Pancreas (tissue), 10 donors: ENCODE measurements around the gene FRMD4B. TPM values are rescaled to one million over a fixed set of nuclear protein-coding genes. Genes with fewer than 3 reads are reported as not detected.

Experiments used
- ATAC-seq, 4 donors: fragments of 200-7000 bp; cut with Tn5 transposase; one replicate each; pipeline versions ENCODE4 v1.8.0 to v1.9.1; 2020; ENCODE audit warnings: mild to moderate bottlenecking in 4 of 4, moderate library complexity in 4 of 4
- DNase-seq, 6 donors: peaks; one replicate each; pipeline ENCODE4 v3.0.0-alpha.2; 2020
- FAIRE-seq: peaks from 2 replicates; lab custom pipeline; 2012; peaks lifted over from hg19 to GRCh38; lab: Jason Lieb, UNC
- H3K27ac ChIP-seq, 4 donors: fragments of 200-600 bp; sonication (generic); 1 replicate in 3 of 4; 2 replicates in 1 of 4; pipeline versions ENCODE4 v1.5.0 to v1.8.0; 2020
- H3K27me3 ChIP-seq, 4 donors: fragments of 200-600 bp; one replicate each; pipeline ENCODE4 v1.8.0; 2021
- H3K36me3 ChIP-seq, 3 donors: fragments of 200-600 bp; sonication (generic) in 1 of 3; one replicate each; pipeline versions ENCODE4 v1.5.0 to v1.8.0; 2020 to 2021
- H3K4me1 ChIP-seq, 3 donors: fragments of 200-600 bp; one replicate each; pipeline ENCODE4 v1.8.0; 2021
- H3K4me3 ChIP-seq, 4 donors: fragments of 200-600 bp; sonication (generic) in 2 of 4; one replicate each; pipeline versions ENCODE4 v1.5.0 to v1.8.0; 2020 to 2021
- H3K9me3 ChIP-seq, 4 donors: fragments of 200-600 bp; one replicate each; pipeline ENCODE4 v1.8.0; 2021
- WGBS, 2 donors: extraction: QIAGEN DNeasy Blood & Tissue Kit; methylation state at CpG; one replicate each; pipeline ENCODE4 v1.1.7; 2013; 5-methylcytosine and 5-hydroxymethylcytosine counted together
- intact Hi-C, 3 donors: fragments of 100-400 bp; cut with DNase I; formaldehyde crosslinking; loops; one replicate each; pipeline versions ENCODE4 v1.11.1 to v1.14.2; 2022
- polyA plus RNA-seq, 2 donors: library from polyadenylated mRNA; stranded (reverse); fragments of 200-250 nt; gene quantifications; one replicate each; pipeline ENCODE4 v1.2.3, GENCODE V29; 2013
- total RNA-seq, 6 donors: library from RNA; stranded (reverse); fragmentation: NEBNext Ultra II Directional in 4 of 6; extraction: Animal tissue kit (Norgen Biotek cat#: 25700) in 4 of 6; gene quantifications; one replicate each; pipeline versions ENCODE4 v1.2.1 to v1.2.4, GENCODE V29; 2021 to 2023
- TF ChIP-seq, protein P1 (sequence below), 4 donors: fragments of 200-600 bp; sonication (generic) in 3 of 4; IDR thresholded peaks; one replicate each; pipeline versions ENCODE4 v1.5.0 to v1.8.0; 2021; ENCODE audit warnings: antibody characterized with exemption in 4 of 4
- donor health status: healthy with polysubstance abuse.
- donor health status: DM: no; HTN: no; CAD: no; lungs with moderate emphysema.
- donor health status: DM: no; HTN: no; CAD: no.
- donor health status: control.
- donor health status: control.
- donor health status: Bipolar disorder and iron deficiency.
- donor health status: DM: yes; HTN: yes; CAD: no.
- donor health status: DM: no; HTN: no; CAD: no.
- donor health status: DM: no; HTN: no; CAD: no.
- donor health status: DM: yes; HTN: yes; CAD: no.

FRMD4B gene
- total and polyA plus RNA-seq, 8 donors, result 4.9 to 20.0 (median 7.3) TPM

DNA sequence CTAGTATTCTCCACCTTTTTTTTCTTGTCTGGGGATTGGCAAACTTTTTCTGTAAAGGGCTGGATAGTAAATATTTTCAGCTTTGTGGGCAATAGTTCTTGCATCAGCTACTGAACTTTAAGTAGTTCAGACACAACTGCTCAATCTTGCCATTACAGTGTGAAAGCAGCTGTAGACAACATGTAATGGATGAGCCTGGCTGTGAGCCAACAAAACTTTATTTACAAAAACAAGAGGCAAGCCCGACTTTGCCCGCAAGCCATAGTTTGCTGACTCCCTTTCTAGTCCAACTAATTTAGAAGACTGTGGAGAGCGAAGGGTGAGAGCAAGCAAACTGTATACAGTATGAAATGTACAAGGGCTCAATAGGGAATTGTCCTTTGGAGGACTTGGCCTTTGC, 6.2 kb downstream of the FRMD4B start:
- ATAC-seq (no peak), FAIRE-seq (no peak), DNase-seq (no peak)
- Histone ChIP-seq H3K27ac (no peak overlapping the region), H3K36me3 (no peaks in the 10 kb centered on the region), H3K4me3 (no peak overlapping the region), H3K27me3 (peaks cover 0 to 10% (median 0%) of the 10 kb centered on the region in 4 donors), H3K4me1 (no peaks in the 10 kb centered on the region), H3K9me3 (no peaks in the 10 kb centered on the region)
- intact Hi-C loops, result no loop called here
- TF ChIP-seq, protein P1, sequence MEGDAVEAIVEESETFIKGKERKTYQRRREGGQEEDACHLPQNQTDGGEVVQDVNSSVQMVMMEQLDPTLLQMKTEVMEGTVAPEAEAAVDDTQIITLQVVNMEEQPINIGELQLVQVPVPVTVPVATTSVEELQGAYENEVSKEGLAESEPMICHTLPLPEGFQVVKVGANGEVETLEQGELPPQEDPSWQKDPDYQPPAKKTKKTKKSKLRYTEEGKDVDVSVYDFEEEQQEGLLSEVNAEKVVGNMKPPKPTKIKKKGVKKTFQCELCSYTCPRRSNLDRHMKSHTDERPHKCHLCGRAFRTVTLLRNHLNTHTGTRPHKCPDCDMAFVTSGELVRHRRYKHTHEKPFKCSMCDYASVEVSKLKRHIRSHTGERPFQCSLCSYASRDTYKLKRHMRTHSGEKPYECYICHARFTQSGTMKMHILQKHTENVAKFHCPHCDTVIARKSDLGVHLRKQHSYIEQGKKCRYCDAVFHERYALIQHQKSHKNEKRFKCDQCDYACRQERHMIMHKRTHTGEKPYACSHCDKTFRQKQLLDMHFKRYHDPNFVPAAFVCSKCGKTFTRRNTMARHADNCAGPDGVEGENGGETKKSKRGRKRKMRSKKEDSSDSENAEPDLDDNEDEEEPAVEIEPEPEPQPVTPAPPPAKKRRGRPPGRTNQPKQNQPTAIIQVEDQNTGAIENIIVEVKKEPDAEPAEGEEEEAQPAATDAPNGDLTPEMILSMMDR (IDR thresholded peaks at IDR 0.05), result no peak
- 61% methylated on average over 3 of the region's 3 CpGs for WGBS, 2 donors

GRCh38 chr3:69378112-69378802, 7.6 kb downstream of the FRMD4B start:
- Histone ChIP-seq H3K36me3 (no peaks in the 10 kb centered on the region), H3K27ac (no peak overlapping the region), H3K4me1 (no peaks in the 10 kb centered on the region), H3K27me3 (peaks cover 0 to under 1% (median 0%) of the 10 kb centered on the region in 4 donors), H3K9me3 (no peaks in the 10 kb centered on the region), H3K4me3 (no peak overlapping the region)
- ATAC-seq, result peak in 1 of 4 donors; percentile 44
- FAIRE-seq, result no peak
- no peak for DNase-seq
- TF ChIP-seq, protein P1 (IDR thresholded peaks at IDR 0.05), result no peak
- WGBS, 2 donors, result 85 to 98% methylated on average over 3 of the region's 3 CpGs
- intact Hi-C loops, result no loop called here

DNA sequence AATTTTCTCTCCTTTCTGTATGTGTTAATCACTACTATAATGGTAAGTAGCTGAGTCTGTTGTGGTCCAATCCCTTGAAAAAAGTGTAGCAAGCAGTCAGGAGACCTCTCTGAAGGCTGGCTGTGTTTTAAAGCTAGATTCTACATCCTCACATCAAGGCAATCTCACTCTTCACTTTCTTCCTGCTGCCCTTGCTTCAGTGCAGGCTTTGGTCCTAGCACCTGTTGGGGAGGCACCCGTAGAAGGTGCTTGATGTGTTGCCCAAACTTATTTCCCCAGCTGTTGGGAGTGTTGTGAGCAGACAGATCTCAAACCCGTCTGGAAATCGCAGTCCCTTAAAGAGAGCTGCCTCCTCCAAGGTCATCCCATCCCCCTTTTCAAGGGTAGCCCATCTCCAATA, 8.6 kb downstream of the FRMD4B start:
- intact Hi-C loops, result no loop called here
- FAIRE-seq (no peak), DNase-seq (no peak), ATAC-seq (no peak)
- WGBS, 2 donors, result 72 to 73% methylated on average over 3 of the region's 3 CpGs
- Histone ChIP-seq H3K27ac (no peak overlapping the region), H3K9me3 (no peaks in the 10 kb centered on the region), H3K27me3 (no peaks in the 10 kb centered on the region), H3K36me3 (no peaks in the 10 kb centered on the region), H3K4me3 (no peak overlapping the region), H3K4me1 (no peaks in the 10 kb centered on the region)
- TF ChIP-seq, protein P1 (IDR thresholded peaks at IDR 0.05), result no peak

- FAIRE-seq, result peak; percentile 9
- no peak for ATAC-seq
Measured at GRCh38 chr3:69376731-69377130, 9.2 kb downstream of the FRMD4B start.

More at GRCh38 chr3:69376731-69377130, 9.2 kb downstream of the FRMD4B start:
- Histone ChIP-seq H3K4me3 (no peak overlapping the region), H3K27ac (no peak overlapping the region), H3K36me3 (no peaks in the 10 kb centered on the region), H3K4me1 (no peaks in the 10 kb centered on the region), H3K27me3 (no peaks in the 10 kb centered on the region), H3K9me3 (no peaks in the 10 kb centered on the region)
- intact Hi-C loops, result no loop called here
- no peak for DNase-seq
- TF ChIP-seq, protein P1 (IDR thresholded peaks at IDR 0.05), result no peak
- WGBS, 2 donors, result 94 to 95% methylated on average over 2 of the region's 2 CpGs
